ENCODE results near the gene FCHSD2. TPM values are rescaled to one million over a fixed set of nuclear protein-coding genes. Genes with fewer than 3 reads are reported as not detected.

Gene FCHSD2
- total and polyA plus RNA-seq, 2 of the 8 experiments (the other 6 are each of a cell fraction or from before 2014, with no cell fraction given): 4.1 to 7.8 TPM

GRCh38 chr11:72834905-72835304 is 307.2 kb downstream of the FCHSD2 start:
- Histone ChIP-seq H3K9ac (replicated peaks in 1 of 4; ENCODE audit: extremely low read depth in 1 of 4, low read depth in 3 of 4, low read length in 3 of 4) (no peak overlapping the region), H3K79me2 (ENCODE audit: control insufficient read depth in 1 of 2, insufficient read depth in 2 of 2, low read length in 2 of 2) (no peaks in the 10 kb centered on the region), H3K4ac (replicated peaks; ENCODE audit: insufficient read length, low read depth, low read length) (no peak overlapping the region), H3K56ac (replicated peaks; ENCODE audit: insufficient read length, low read depth, low read length) (no peak overlapping the region), H3K36me3 (ENCODE audit: control insufficient read depth in 2 of 4, insufficient read depth in 4 of 4, low read length in 3 of 4) (no peaks in the 10 kb centered on the region), H3K4me1 (replicated peaks in 1 of 4; ENCODE audit: control insufficient read depth in 3 of 4, insufficient read depth in 4 of 4, low read length in 3 of 4) (peaks cover 0 to 5% (median 4%) of the 10 kb centered on the region in 4 experiments; a peak in 6 of 7 replicates), H3K4me3 (ENCODE audit: extremely low read depth in 1 of 4, insufficient read depth in 2 of 4, low read depth in 3 of 4, low read length in 4 of 4) (no peak overlapping the region), H2BK20ac (ENCODE audit: low read length) (no peak overlapping the region), H4K20me1 (replicated peaks in 1 of 2; ENCODE audit: control insufficient read depth in 1 of 2, insufficient read depth in 2 of 2, low read length in 2 of 2) (no peaks in the 10 kb centered on the region), H4K91ac (replicated peaks; ENCODE audit: insufficient read length, low read length) (no peak overlapping the region), H3K9me3 (ENCODE audit: insufficient read depth in 2 of 2, low read depth in 1 of 2, low read length in 1 of 2) (no peaks in the 10 kb centered on the region), H2BK15ac (ENCODE audit: low read length) (no peak overlapping the region), H2BK12ac (ENCODE audit: low read depth, low read length) (0 out of 2 replicates have a peak overlapping the region, but pooled peaks have one; percentile 50), H3K23ac (ENCODE audit: insufficient read length) (no peak overlapping the region), H2BK5ac (ENCODE audit: low read depth, low read length) (0 out of 2 replicates have a peak overlapping the region, but pooled peaks have one; percentile 39), H2AFZ (ENCODE audit: low read length) (no peak overlapping the region), H3K27ac (ENCODE audit: low read depth, low read length) (no peak overlapping the region), H3K14ac (ENCODE audit: insufficient read length) (no peak overlapping the region), H2AK5ac (ENCODE audit: low read depth, low read length) (0 out of 2 replicates have a peak overlapping the region, but pooled peaks have one; percentile 75), H4K5ac (ENCODE audit: insufficient read length, low read depth, low read length) (no peak overlapping the region), H3K23me2 (ENCODE audit: low read depth, low read length) (no peaks in the 10 kb centered on the region), H3K79me1 (ENCODE audit: low read depth, low read length) (no peaks in the 10 kb centered on the region; the same call in 1 of the 2 replicates), H3K27me3 (replicated peaks in 1 of 4; ENCODE audit: control insufficient read depth in 3 of 4, extremely low read depth in 1 of 4, insufficient read depth in 3 of 4, low read length in 3 of 4) (no peaks in the 10 kb centered on the region; a peak in 1 of 7 replicates), H4K8ac (ENCODE audit: extremely low read depth, insufficient read depth, low read length) (no peak overlapping the region; the same call in 1 of the 2 replicates), H2BK120ac (replicated peaks; ENCODE audit: low read depth, low read length) (no peak overlapping the region), H3K18ac (ENCODE audit: extremely low read depth, low read length) (no peak overlapping the region), H3K4me2 (ENCODE audit: insufficient read depth in 1 of 2, low read depth in 2 of 2, low read length in 2 of 2) (no peak overlapping the region)
- ChIA-PET CTCF (ENCODE audit: partially characterized antibody) (interaction anchor here (0.8 to 11.9 kb wide), 4 partner anchors 110 to 385 kb away, joined by 3 to 258 read pairs (median 3); no protein-coding TSS in a partner anchor), POLR2A (ENCODE audit: partially characterized antibody) (no interaction called here)
- 93% methylated on average over 5 of the region's 5 CpGs; no CpG with 5 or more reads in 1 of the 2 experiments for WGBS, 2 experiments (ENCODE audit: extremely low coverage in 1 of 2, insufficient coverage in 1 of 2, insufficient read length in 1 of 2, insufficient replicate concordance in 2 of 2, low coverage in 1 of 2, low lambda C conversion rate in 2 of 2, missing lambda C conversion rate in 1 of 2)
- TF ChIP-seq PHF8 (conservative IDR thresholded peaks at IDR 0.05; ENCODE audit: low read depth, low read length): no peak
- TF ChIP-seq BACH1 (IDR thresholded peaks at IDR 0.05; ENCODE audit: low read length): no peak
- TF ChIP-seq RFX5 (IDR thresholded peaks at IDR 0.05; ENCODE audit: borderline replicate concordance, low read depth, low read length): no peak
- TF ChIP-seq SP2 (IDR thresholded peaks at IDR 0.05; ENCODE audit: low read length): no peak
- TF ChIP-seq MAFK (IDR thresholded peaks at IDR 0.05; ENCODE audit: low read depth, low read length): no peak
- no peak for TF ChIP-seq TBP (IDR thresholded peaks at IDR 0.05; ENCODE audit: low read depth, low read length)
- TF ChIP-seq CHD1 (IDR thresholded peaks at IDR 0.05; ENCODE audit: low read depth, low read length): no peak
- TF ChIP-seq ATF2 (IDR thresholded peaks at IDR 0.05; ENCODE audit: low read length): no peak
- TF ChIP-seq SIRT6 (IDR thresholded peaks at IDR 0.05; ENCODE audit: low read length): no peak
- TF ChIP-seq SRF (IDR thresholded peaks at IDR 0.05; ENCODE audit: low read depth, low read length): no peak
- DNase-seq (ENCODE audit: low read depth in 1 of 2, low spot score in 2 of 2) (no peak), FAIRE-seq (no peak)
